Neural cell (in vitro differentiated cells): Measurements from ENCODE around the gene BTBD9. TPM values are rescaled to one million over a fixed set of nuclear protein-coding genes. Genes with fewer than 3 reads are reported as not detected.

Source experiments
- H2AFZ ChIP-seq: fragments of 200-600, 300-800 bp; sonication (generic), shearing (Covaris generic); 2 replicates; pipeline ENCODE4 v1.6.0; 2014; ENCODE audit warnings: low read depth, mild to moderate bottlenecking, antibody characterized with exemption, low read length, moderate library complexity
- H3F3A ChIP-seq: fragments of 200-600 bp; shearing (Covaris generic); 2 replicates; pipeline ENCODE4 v1.6.1; 2016; ENCODE audit warnings: mild to moderate bottlenecking, moderate library complexity, mixed read lengths, antibody characterized with exemption, low read length; ENCODE audit not compliant: insufficient read depth, poor library complexity, severe bottlenecking
- H3K27ac ChIP-seq: fragments of 200-600, 300-800 bp; sonication (generic), shearing (Covaris generic); 2 replicates; pipeline ENCODE4 v1.5.1; 2014; ENCODE audit warnings: mild to moderate bottlenecking, low read length, moderate library complexity
- H3K27me3 ChIP-seq: fragments of 300-800, 200-600 bp; sonication (generic), shearing (Covaris generic); 2 replicates; pipeline ENCODE4 v1.6.0; 2014; ENCODE audit warnings: mild to moderate bottlenecking, low read depth, low read length, moderate library complexity; ENCODE audit not compliant: insufficient read depth
- H3K36me3 ChIP-seq: fragments of 300-800, 200-600 bp; sonication (generic), shearing (Covaris generic); 2 replicates; pipeline ENCODE4 v1.5.1; 2014; ENCODE audit warnings: mild to moderate bottlenecking, antibody characterized with exemption, low read length, moderate library complexity; ENCODE audit not compliant: insufficient read depth
- H3K4me2 ChIP-seq: fragments of 300-800, 200-600 bp; sonication (generic), shearing (Covaris generic); 2 replicates; pipeline ENCODE4 v1.6.0; 2014; ENCODE audit warnings: mild to moderate bottlenecking, low read length
- H3K4me3 ChIP-seq: fragments of 300-800, 200-600 bp; sonication (generic), shearing (Covaris generic); 2 replicates; pipeline ENCODE4 v1.5.1; 2014; ENCODE audit warnings: mild to moderate bottlenecking, low read length, moderate library complexity
- H3K79me2 ChIP-seq: fragments of 200-600 bp; shearing (Covaris generic); replicated peaks from 2 replicates; pipeline ENCODE4 v1.6.0; 2014; ENCODE audit warnings: mild to moderate bottlenecking, low read length, moderate library complexity; ENCODE audit not compliant: insufficient read depth
- H3K9ac ChIP-seq: fragments of 300-800, 200-600 bp; sonication (generic), shearing (Covaris generic); 2 replicates; pipeline ENCODE4 v1.6.1; 2016; ENCODE audit warnings: mild to moderate bottlenecking, low read length, mixed read lengths
- H3K9me2 ChIP-seq: fragments of 200-600 bp; shearing (Covaris generic); 2 replicates; pipeline ENCODE4 v1.6.1; 2016; ENCODE audit warnings: mild to moderate bottlenecking, low read length, mixed read lengths; ENCODE audit not compliant: insufficient read depth
- H3K9me3 ChIP-seq: fragments of 200-600, 300-800 bp; sonication (generic), shearing (Covaris generic); 2 replicates; pipeline ENCODE4 v1.6.1; 2016; ENCODE audit warnings: mild to moderate bottlenecking, mixed run types, low read length, moderate library complexity, mixed read lengths
- H4K20me1 ChIP-seq: fragments of 200-600 bp; shearing (Covaris generic); 2 replicates; pipeline ENCODE4 v1.6.1; 2016; ENCODE audit warnings: mild to moderate bottlenecking, mixed run types; ENCODE audit not compliant: insufficient read depth
- CTCF ChIP-seq: fragments of 450-650 bp; IDR thresholded peaks from 2 replicates; pipeline ENCODE4 v1.5.1; 2014; ENCODE audit warnings: antibody characterized with exemption, mild to moderate bottlenecking, moderate library complexity; ENCODE audit not compliant: poor library complexity, severe bottlenecking
- EP300 ChIP-seq: fragments of 450-650 bp; conservative IDR thresholded peaks from 2 replicates; pipeline ENCODE4 v1.6.1; 2014; ENCODE audit warnings: antibody characterized with exemption, mild to moderate bottlenecking, moderate library complexity; ENCODE audit not compliant: poor library complexity, severe bottlenecking
- EZH2 ChIP-seq: fragments of 200-600, 300-800 bp; shearing (Covaris generic), sonication (generic); IDR thresholded peaks from 2 replicates; pipeline ENCODE4 v1.6.1; 2014; ENCODE audit warnings: antibody characterized with exemption, low read length, borderline replicate concordance, mild to moderate bottlenecking; ENCODE audit not compliant: insufficient read depth, poor library complexity, severe bottlenecking
- MXI1 ChIP-seq: fragments of 450-650 bp; conservative IDR thresholded peaks from 2 replicates; pipeline ENCODE4 v1.6.1; 2014; ENCODE audit warnings: antibody characterized with exemption, mild to moderate bottlenecking; ENCODE audit not compliant: poor library complexity, severe bottlenecking
- POLR2AphosphoS5 ChIP-seq: IDR thresholded peaks from 2 replicates; pipeline ENCODE4 v1.6.1; 2012
- RAD21 ChIP-seq: fragments of 450-650 bp; conservative IDR thresholded peaks from 2 replicates; pipeline ENCODE4 v1.6.1; 2014; ENCODE audit warnings: antibody characterized with exemption, mild to moderate bottlenecking, moderate library complexity
- REST ChIP-seq: IDR thresholded peaks from 2 replicates; pipeline ENCODE4 v1.6.1; 2012; ENCODE audit warnings: borderline replicate concordance
- SMC3 ChIP-seq: fragments of 450-650 bp; conservative IDR thresholded peaks from 2 replicates; pipeline ENCODE4 v1.6.1; 2014; ENCODE audit warnings: antibody characterized with exemption, mild to moderate bottlenecking, moderate library complexity; ENCODE audit not compliant: poor library complexity
- TAF1 ChIP-seq: IDR thresholded peaks from 2 replicates; pipeline ENCODE4 v1.6.1; 2012; ENCODE audit warnings: low read depth
- polyA plus RNA-seq: library from polyadenylated mRNA; depleted of rRNA; stranded (reverse); fragments of >200 nt; gene quantifications from 2 replicates; pipeline ENCODE4 v1.2.3, GENCODE V29; 2014

Gene BTBD9
- polyA plus RNA-seq, 1 donor from 2014 or later = 6.2 TPM

GRCh38 chr6:38487423-38487822 is 152.3 kb downstream of the BTBD9 start:
- no peaks in the 10 kb centered on the region for H3K36me3 ChIP-seq
- no peaks in the 10 kb centered on the region for H3K27me3 ChIP-seq
- H3K27ac ChIP-seq = no peak overlapping the region
- no peak overlapping the region for H3K4me2 ChIP-seq
- no peaks in the 10 kb centered on the region for H4K20me1 ChIP-seq
- H2AFZ ChIP-seq = no peak overlapping the region
- no peak overlapping the region for H3K9ac ChIP-seq
- no peaks in the 10 kb centered on the region for H3F3A ChIP-seq
- H3K79me2 ChIP-seq = no peaks in the 10 kb centered on the region
- H3K4me3 ChIP-seq = no peak overlapping the region
- H3K9me3 ChIP-seq = no peaks in the 10 kb centered on the region
- no peaks in the 10 kb centered on the region for H3K9me2 ChIP-seq
- no peak for TF ChIP-seq EZH2
- no peak for TF ChIP-seq EP300

GRCh38 chr6:38485488-38485887 is 154.2 kb downstream of the BTBD9 start:
- no peak overlapping the region for H3K27ac ChIP-seq
- H3K4me2 ChIP-seq = no peak overlapping the region
- H2AFZ ChIP-seq = no peak overlapping the region
- no peaks in the 10 kb centered on the region for H3K36me3 ChIP-seq
- no peaks in the 10 kb centered on the region for H3F3A ChIP-seq
- H3K79me2 ChIP-seq = no peaks in the 10 kb centered on the region
- H3K4me3 ChIP-seq = no peak overlapping the region
- H3K9ac ChIP-seq = no peak overlapping the region
- TF ChIP-seq REST (no peak), SMC3 (no peak), POLR2AphosphoS5 (no peak), CTCF (no peak), RAD21 (no peak), MXI1 (no peak), TAF1 (no peak), EZH2 (no peak), EP300 (no peak)
- H3K27me3 ChIP-seq = no peaks in the 10 kb centered on the region
- H3K9me3 ChIP-seq = no peaks in the 10 kb centered on the region
- no peaks in the 10 kb centered on the region for H4K20me1 ChIP-seq
- no peaks in the 10 kb centered on the region for H3K9me2 ChIP-seq

DNA sequence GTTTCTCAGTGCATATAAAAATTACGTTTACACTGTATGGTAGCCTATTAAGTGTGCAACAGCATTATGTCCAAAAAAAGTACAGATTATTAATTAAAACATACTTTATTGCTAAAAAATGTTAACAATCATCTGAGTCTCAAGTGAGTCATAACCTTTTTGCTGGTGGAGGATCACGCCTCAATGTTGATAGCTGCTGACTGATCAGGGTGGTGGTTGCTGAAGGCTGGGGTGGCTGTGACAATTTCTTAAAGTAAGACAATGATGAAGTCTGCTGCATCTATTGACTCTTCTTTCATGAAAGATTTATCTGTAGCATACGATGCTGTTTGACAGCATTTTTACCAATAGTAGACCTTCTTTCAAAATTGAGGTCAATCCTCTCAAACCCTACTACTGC is 155.1 kb downstream of the BTBD9 start:
- Histone ChIP-seq H3K9me2 (no peaks in the 10 kb centered on the region), H3K4me2 (no peak overlapping the region), H2AFZ (no peak overlapping the region), H3K36me3 (no peaks in the 10 kb centered on the region), H3K4me3 (no peak overlapping the region), H3F3A (no peaks in the 10 kb centered on the region), H3K9me3 (no peaks in the 10 kb centered on the region), H3K27ac (no peak overlapping the region), H3K79me2 (no peaks in the 10 kb centered on the region), H4K20me1 (no peaks in the 10 kb centered on the region), H3K9ac (no peak overlapping the region), H3K27me3 (no peaks in the 10 kb centered on the region)
- no peak for TF ChIP-seq EZH2
- no peak for TF ChIP-seq POLR2AphosphoS5
- TF ChIP-seq REST = no peak
- no peak for TF ChIP-seq SMC3
- TF ChIP-seq CTCF = no peak
- TF ChIP-seq MXI1 = no peak
- no peak for TF ChIP-seq RAD21
- no peak for TF ChIP-seq EP300
- no peak for TF ChIP-seq TAF1
